Stimulated activated naive CD8-positive, alpha-beta T cell treated with anti-CD3 and anti-CD28 coated beads, Interleukin-15, Interleukin-2, amounts not matched to agents 100 U/mL and 50 U/mL, for 24 hours (primary cell): ENCODE data around the gene SH3GL2.

Experiments used
- ATAC-seq: fragments of 150-1000 bp; cut with Tn5 transposase; one replicate; pipeline ENCODE4 v1.10.0; 2021
- DNase-seq: peaks from one replicate; pipeline ENCODE4 v3.0.0; 2021

Gene SH3GL2

DNA sequence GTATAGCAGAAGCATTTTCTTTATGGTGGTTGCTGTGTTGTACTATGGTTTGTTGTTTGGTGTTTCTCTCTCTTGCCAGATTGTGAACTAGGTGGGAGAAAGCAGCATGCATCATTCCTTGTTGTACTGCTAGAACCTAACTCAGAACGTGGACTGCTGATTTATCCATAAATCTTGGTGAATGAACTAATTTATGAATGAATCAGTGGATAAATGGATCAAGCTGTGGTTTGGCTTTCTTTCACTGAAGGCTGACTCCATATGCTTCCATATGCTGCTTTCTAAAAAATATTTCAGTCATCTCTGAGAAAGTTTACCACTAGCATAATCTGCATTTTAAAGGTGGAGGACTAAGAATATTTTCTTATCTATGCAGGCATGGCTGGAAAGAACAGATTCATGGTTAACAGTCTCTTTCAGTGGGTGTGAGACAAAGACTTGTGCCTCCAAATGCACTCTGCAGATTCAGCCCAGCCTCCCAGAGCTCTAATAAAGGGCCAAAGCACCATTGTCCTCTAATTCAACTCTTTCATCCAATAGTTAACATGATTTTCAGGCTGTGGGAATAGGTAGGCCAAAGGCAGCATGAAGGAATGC is 237.7 kb downstream of the SH3GL2 start:
- DNase-seq (no peak), ATAC-seq (no peak)

DNA sequence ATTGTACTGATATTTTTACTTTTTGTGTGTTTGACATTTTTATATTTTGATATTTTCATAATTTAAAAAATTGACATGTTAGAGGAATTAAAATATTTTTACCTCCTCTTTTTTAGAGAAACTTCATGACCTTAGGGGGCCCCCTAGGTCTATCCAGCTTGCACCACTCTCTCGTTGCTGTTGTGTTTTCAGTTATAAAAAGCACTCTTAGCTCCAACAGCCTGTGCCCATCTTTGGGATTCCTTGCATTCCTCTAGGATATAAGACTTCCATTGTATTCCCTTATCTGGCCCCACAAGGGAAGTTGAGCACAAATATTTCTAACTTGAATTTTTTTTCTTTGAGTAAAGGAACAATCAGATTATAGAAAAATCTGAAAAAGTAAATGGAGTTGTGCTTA is 245.3 kb downstream of the SH3GL2 start:
- ATAC-seq (no peak), DNase-seq (no peak)

DNA sequence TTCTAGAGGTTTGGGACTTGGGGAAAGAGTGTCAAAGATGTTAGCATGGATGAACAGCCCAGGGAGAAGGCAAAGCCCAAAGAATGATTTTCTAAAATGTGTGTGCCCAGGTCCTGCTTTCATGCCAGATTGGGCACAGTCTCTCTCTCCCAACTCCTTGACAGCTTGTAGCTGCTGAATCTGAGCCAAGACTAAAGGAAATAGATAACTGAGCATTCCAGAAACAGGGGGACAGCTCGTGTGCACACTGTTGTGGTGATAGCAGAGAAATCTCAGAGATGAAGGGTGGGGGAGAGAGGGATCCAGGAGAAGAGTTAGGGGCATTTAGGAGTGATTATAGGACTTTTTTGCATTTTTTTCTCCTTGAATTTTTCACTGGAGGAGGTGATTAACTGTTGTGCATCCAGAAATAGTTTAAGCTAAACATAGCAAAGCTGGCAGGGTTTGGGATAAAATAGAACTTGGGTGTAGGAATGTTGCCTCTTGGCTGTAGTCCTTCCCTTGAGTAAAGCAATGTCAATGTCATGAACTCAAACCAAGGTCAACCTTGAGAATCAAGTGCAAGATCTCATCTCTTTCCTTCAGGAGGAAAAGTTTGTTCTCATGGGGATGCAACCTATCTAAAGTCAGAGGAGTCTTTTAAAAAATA is 245.9 kb downstream of the SH3GL2 start:
- ATAC-seq (no peak), DNase-seq (no peak)

DNA sequence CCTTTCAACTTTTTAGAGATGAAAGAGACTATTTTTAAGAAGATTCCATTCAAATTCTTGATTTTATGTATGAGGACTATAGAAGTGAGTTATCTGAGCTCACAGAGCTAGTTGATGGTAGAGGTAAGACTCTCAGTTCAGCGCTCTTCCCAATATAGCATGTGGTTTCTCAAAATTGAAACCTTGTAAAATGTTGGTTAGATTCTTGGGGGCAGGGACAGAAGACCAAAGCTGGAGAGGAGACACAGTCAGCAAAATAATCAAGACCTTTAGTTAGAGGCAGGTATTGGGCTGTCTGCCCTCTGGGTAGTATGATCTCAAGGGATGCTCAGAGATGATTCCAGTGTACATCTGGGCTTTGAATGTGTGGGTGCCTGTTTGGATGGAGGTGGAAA is 246.4 kb downstream of the SH3GL2 start:
- no peak for ATAC-seq
- DNase-seq, result no peak

DNA sequence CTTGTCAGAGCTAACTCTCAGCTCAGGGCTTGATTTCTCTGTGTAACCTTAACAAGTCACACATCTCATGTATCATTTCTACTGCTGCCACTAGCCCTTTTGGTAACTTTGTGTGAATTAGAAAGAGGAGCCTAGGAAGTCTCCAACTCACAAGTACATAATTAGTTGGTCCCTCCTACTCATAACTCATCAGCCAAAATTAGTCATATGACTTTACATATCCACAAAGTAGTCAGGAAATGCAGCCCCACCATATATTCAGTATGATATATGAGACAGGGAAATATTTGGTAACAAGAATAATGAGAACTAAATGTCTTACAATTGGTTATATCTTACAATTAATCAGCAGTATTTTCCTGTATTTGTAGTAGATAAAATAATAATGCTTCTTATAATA is 250.2 kb downstream of the SH3GL2 start:
- no peak for ATAC-seq
- no peak for DNase-seq

DNA sequence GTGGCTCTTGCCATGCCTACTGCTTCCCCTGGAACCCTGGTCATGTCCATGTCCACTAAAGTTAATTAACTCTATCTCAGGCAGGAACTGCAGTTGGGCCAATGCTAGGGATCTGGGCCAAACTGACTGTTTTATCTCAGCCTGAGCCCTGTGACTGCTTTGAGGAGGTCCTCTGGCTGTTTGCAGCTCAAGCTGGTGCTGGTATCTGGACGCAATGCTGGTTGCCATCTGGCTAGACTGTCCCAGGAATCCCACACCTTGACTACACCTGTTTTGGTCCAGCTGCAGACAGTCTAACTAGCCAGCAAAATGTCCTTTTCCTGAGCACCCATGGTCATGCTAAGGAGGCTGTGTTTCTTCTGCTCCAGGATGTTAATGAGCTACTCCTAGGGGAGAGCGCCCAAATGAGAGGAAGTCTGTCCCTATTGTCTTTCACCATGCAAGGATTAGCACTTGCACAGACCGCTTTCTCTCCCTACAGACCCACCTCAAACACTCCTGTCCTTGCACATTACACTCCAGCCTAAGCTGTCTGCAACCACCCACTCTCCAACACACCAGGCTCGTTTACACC is 251.0 kb downstream of the SH3GL2 start:
- DNase-seq (no peak), ATAC-seq (peak; percentile 43)

DNA sequence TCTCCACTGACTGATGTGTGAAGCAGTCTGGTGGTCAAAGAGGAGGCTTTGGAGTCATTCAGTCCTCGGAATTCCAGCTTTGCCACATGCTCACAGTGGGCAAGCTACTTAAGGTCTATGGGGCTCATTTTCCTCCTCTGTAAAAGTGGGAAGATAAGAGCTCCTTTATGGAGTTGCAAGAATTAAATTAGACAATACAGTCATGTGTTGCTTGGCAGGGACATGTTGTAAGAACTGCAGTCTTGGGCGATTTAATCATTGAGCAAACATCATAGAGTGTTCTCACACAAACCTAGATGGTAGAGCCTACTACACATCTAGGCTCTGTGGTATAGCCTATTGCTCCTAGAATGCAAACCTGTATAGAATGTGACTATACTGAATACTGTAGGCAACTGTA is 253.9 kb downstream of the SH3GL2 start:
- DNase-seq (no peak), ATAC-seq (no peak)

DNA sequence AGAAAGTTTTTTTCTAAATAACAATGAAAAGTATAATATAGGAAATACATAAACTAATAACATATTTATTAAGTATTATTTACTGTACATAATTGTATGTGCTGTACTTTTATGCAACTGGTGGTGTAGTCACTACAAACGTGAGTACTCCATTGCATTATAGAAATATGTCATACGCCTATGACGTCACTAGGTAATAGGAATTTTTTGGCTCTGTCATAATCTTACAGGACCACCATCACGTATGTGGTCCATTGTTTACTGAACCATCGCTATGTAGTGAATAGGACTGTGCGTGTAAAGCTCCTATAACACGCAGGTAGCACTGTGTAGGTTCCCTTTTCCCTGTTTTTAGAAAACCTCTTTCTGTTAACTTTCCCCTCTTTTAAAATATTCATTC is 255.0 kb downstream of the SH3GL2 start:
- ATAC-seq (no peak), DNase-seq (no peak)

DNA sequence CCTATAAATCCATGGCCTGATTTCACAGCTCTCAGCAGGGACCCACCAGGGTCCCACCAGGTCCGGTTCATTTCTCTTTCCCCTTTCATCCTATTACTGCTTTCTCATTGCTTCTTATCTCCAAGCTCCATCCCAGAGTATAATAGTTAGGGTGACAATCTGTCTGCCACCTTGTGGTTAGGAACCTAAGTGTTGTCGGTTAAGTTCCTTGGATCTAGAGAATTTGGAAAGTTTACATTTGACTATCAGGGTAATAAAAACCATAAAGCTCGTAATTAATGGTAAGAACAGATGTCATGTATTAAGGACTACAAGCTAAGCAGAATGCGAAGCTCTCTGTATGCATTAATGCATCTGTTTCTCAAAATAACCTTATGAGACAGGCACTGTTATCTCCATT is 259.1 kb downstream of the SH3GL2 start:
- ATAC-seq (no peak), DNase-seq (no peak)

DNA sequence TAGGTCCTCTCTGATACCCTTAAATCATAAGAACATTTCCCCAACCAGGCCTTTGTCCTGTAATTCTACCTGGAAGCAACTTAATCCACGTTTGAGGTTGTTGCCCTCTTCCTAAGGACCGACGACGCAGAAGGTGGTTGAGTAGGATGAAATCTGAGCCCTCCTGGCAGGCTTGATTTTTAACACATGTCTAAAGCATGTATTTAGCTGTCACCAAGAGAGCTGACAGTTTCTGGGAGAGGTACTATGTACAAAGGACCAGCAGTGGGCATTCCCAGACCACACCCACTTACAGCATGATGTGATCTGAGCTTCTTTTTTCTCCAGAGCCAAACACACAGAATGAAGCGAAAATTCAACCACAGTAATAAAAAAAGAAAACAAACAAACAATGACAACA is 260.9 kb downstream of the SH3GL2 start:
- ATAC-seq, result no peak

DNA sequence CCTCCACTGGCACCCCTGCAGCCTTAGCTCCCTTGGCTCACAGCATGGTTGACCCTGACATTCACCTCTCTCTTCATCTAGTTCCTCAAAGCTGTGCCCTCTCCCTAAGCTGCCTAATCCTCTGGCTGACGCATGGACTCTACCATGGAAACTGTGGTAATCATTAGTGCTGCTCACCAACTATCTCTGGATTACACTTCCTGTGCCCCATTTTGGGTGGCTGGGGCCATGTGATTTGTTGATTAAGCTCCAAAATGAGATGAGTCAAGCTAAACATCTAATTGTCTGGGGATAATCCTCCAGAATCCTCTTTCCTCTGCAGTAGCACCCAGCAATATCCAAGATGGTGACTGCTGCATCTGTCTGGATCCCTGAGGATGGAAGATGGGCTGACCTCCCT is 264.4 kb downstream of the SH3GL2 start:
- DNase-seq (no peak), ATAC-seq (no peak)

More for the DNA sequence above, 260.9 kb downstream of the SH3GL2 start:
- no peak for DNase-seq
